C4-2B (cell line): Measurements from ENCODE around the gene FAM13B.

Experiments used
- H3K27ac ChIP-seq: fragments of 450-650 bp; 2 replicates; pipeline ENCODE4 v1.5.1; 2017
- CTCF ChIP-seq: fragments of 450-650 bp; conservative IDR thresholded peaks from 2 replicates; pipeline ENCODE4 v1.5.1; 2017; ENCODE audit warnings: mild to moderate bottlenecking
- ZFX ChIP-seq: fragments of 450-650 bp; IDR thresholded peaks from 2 replicates; pipeline ENCODE4 v1.6.1; 2017

FAM13B gene

GRCh38 chr5:137916923-137917322 is 116.0 kb downstream of the FAM13B start:
- TF ChIP-seq ZFX (no peak), CTCF (no peak)
- H3K27ac ChIP-seq, result no peak overlapping the region

GRCh38 chr5:137914758-137915157 is 118.1 kb downstream of the FAM13B start:
- no peak overlapping the region for H3K27ac ChIP-seq
- TF ChIP-seq ZFX (no peak), CTCF (no peak)

- no peak overlapping the region for H3K27ac ChIP-seq
- no peak for TF ChIP-seq CTCF
Observed at GRCh38 chr5:137902408-137903133, 130.3 kb downstream of the FAM13B start.

- no peak for TF ChIP-seq ZFX
- no peak for TF ChIP-seq CTCF
- H3K27ac ChIP-seq, result no peak overlapping the region
Observed at GRCh38 chr5:137901011-137901817, 131.7 kb downstream of the FAM13B start.

GRCh38 chr5:137899493-137899892 is 133.4 kb downstream of the FAM13B start:
- H3K27ac ChIP-seq, result peak overlapping the region; percentile 26; the same call in 1 of the 2 replicates
- no peak for TF ChIP-seq ZFX
- no peak for TF ChIP-seq CTCF

- H3K27ac ChIP-seq, result no peak overlapping the region
- TF ChIP-seq ZFX, result no peak
Observed at GRCh38 chr5:137896560-137896959, 136.3 kb downstream of the FAM13B start.

- TF ChIP-seq ZFX (no peak), CTCF (no peak)
- H3K27ac ChIP-seq, result peak overlapping the region; percentile 68; the same call in 1 of the 2 replicates
Observed at GRCh38 chr5:137894586-137894985, 138.3 kb downstream of the FAM13B start.
